ENCODE results near the gene SPATA24. TPM values are rescaled to one million over a fixed set of nuclear protein-coding genes. Genes with fewer than 3 reads are reported as not detected.

The SPATA24 gene
- total RNA-seq, result 4.1 and 4.4 TPM in 2 replicates

GRCh38 chr5:139403787-139404483, at the start of gene SPATA24:
SPATA24 (minus strand) TSS chr5:139404089; CDS start chr5:139404060, 29 bp downstream.

GRCh38 chr5:139439013-139439903, 35.4 kb upstream of the SPATA24 start, which contains the start of gene DNAJC18:
DNAJC18 (minus strand) TSS chr5:139439525; CDS start chr5:139439445, 80 bp downstream.

GRCh38 chr5:139394654-139395566, 9.0 kb downstream of the SPATA24 start, which contains the start of gene PROB1:
PROB1 (minus strand) TSS chr5:139395104; CDS start chr5:139395081, 23 bp downstream.

GRCh38 chr5:139389701-139390638, 13.9 kb downstream of the SPATA24 start, which contains the start of gene MZB1:
MZB1 (minus strand) TSS chr5:139389913; CDS start chr5:139389856, 57 bp downstream.

GRCh38 chr5:139383275-139383992, 20.5 kb downstream of the SPATA24 start, which contains the start of gene SLC23A1:
SLC23A1 (minus strand) TSS chr5:139383297; CDS start chr5:139383253, 44 bp downstream.

Other genes with a start within 250 kb of the SPATA24 start
- gene SIL1, start 205.7 kb downstream of the SPATA24 start, total RNA-seq, result 66.1 and 94.7 TPM in 2 replicates
- 186 and 265 TPM in 2 replicates for gene MATR3, start 110.3 kb downstream of the SPATA24 start, total RNA-seq
- 52.5 and 92.6 TPM in 2 replicates for gene PAIP2, start 62.2 kb downstream of the SPATA24 start, total RNA-seq
- gene SLC23A1, start 20.8 kb downstream of the SPATA24 start, total RNA-seq, result under 0.01 TPM in 1 of 2 replicates, not detected in the other
- 0.07 and 0.34 TPM in 2 replicates for gene MZB1, start 14.2 kb downstream of the SPATA24 start, total RNA-seq
- 0.78 and 1.4 TPM in 2 replicates for gene PROB1, start 9.0 kb downstream of the SPATA24 start, total RNA-seq
- 1.4 and 3.8 TPM in 2 replicates for gene DNAJC18, start 35.4 kb upstream of the SPATA24 start, total RNA-seq
- gene ECSCR, start 58.7 kb upstream of the SPATA24 start, total RNA-seq, result not detected in 2 replicates
- not detected in 2 replicates for gene SMIM33, start 66.9 kb upstream of the SPATA24 start, total RNA-seq
- gene STING1, start 78.7 kb upstream of the SPATA24 start, total RNA-seq, result 3.4 and 11.2 TPM in 2 replicates
- 46.6 and 50.2 TPM in 2 replicates for gene UBE2D2, start 157.2 kb upstream of the SPATA24 start, total RNA-seq
- gene CXXC5, start 244.3 kb upstream of the SPATA24 start, total RNA-seq, result 5.1 and 19.2 TPM in 2 replicates

Measured in nasal cavity respiratory epithelium epithelial cell of viscerocranial mucosa (primary cell).